GM23338 (cell line): ENCODE results near the gene NPC1L1. TPM values are rescaled to one million over a fixed set of nuclear protein-coding genes. Genes with fewer than 3 reads are reported as not detected.

ENCODE experiments used
- ATAC-seq: fragments of 200-7000 bp; cut with Tn5 transposase; 3 replicates; pipeline ENCODE4 v1.9.1; 2020
- DNase-seq: peaks from one replicate; pipeline ENCODE4 v3.0.0-alpha.2; 2015; ENCODE audit warnings: low spot score
- H2AFZ ChIP-seq: fragments of 200-600 bp; sonication (generic); 2 replicates; pipeline ENCODE4 v1.8.0; 2016; ENCODE audit warnings: antibody characterized with exemption, mild to moderate bottlenecking, moderate library complexity
- H3F3A ChIP-seq: fragments of 200-600 bp; sonication (generic); replicated peaks from 2 replicates; pipeline ENCODE4 v1.8.0; 2017; ENCODE audit warnings: antibody characterized with exemption, mixed run types, low read depth
- H3K27ac ChIP-seq: fragments of 200-600 bp; sonication (generic); 2 replicates; pipeline ENCODE4 v1.6.1; 2016; ENCODE audit warnings: low read depth
- H3K27me3 ChIP-seq: fragments of 200-600 bp; sonication (generic); 2 replicates; pipeline ENCODE4 v1.8.0; 2016; ENCODE audit warnings: mild to moderate bottlenecking, mixed run types, moderate library complexity; ENCODE audit not compliant: insufficient read depth
- H3K36me3 ChIP-seq: fragments of 200-600 bp; sonication (generic); 2 replicates; pipeline ENCODE4 v1.8.0; 2016; ENCODE audit warnings: mild to moderate bottlenecking; ENCODE audit not compliant: insufficient read depth
- H3K4me1 ChIP-seq: fragments of 200-600 bp; sonication (generic); 2 replicates; pipeline ENCODE4 v1.8.0; 2016; ENCODE audit warnings: mild to moderate bottlenecking, moderate library complexity; ENCODE audit not compliant: insufficient read depth
- H3K4me2 ChIP-seq: fragments of 200-600 bp; sonication (generic); 2 replicates; pipeline ENCODE4 v1.7.1; 2017; ENCODE audit warnings: mixed run types
- H3K4me3 ChIP-seq: fragments of 200-600 bp; sonication (generic); 2 replicates; pipeline ENCODE4 v1.6.1; 2016; ENCODE audit warnings: mixed run types
- H3K79me2 ChIP-seq: fragments of 200-600 bp; sonication (generic); replicated peaks from 2 replicates; pipeline ENCODE4 v1.8.0; 2017; ENCODE audit warnings: mild to moderate bottlenecking; ENCODE audit not compliant: insufficient read depth
- H3K9me2 ChIP-seq: fragments of 200-600 bp; sonication (generic); 2 replicates; pipeline ENCODE4 v1.8.0; 2017; ENCODE audit not compliant: insufficient read depth
- H4K20me1 ChIP-seq: fragments of 200-600 bp; sonication (generic); replicated peaks from 2 replicates; pipeline ENCODE4 v1.8.0; 2017; ENCODE audit warnings: mild to moderate bottlenecking; ENCODE audit not compliant: insufficient read depth
- H3K27ac Mint-ChIP-seq: 2 replicates; pipeline ENCODE4 v1.8.0; 2020; ENCODE audit warnings: inconsistent platforms, mild to moderate bottlenecking, moderate library complexity, mixed read lengths
- H3K27me3 Mint-ChIP-seq: 3 replicates; pipeline ENCODE4 v1.8.0; 2022; ENCODE audit warnings: low read depth, mild to moderate bottlenecking, moderate library complexity, mixed read lengths, inconsistent platforms; ENCODE audit not compliant: insufficient read depth, poor library complexity
- H3K36me3 Mint-ChIP-seq: 3 replicates; pipeline ENCODE4 v1.8.0; 2021; ENCODE audit warnings: low read depth, mild to moderate bottlenecking, inconsistent platforms, moderate library complexity, mixed read lengths
- H3K4me1 Mint-ChIP-seq: 3 replicates; pipeline ENCODE4 v1.8.0; 2020; ENCODE audit warnings: mild to moderate bottlenecking, inconsistent platforms, mixed read lengths
- H3K4me3 Mint-ChIP-seq: 3 replicates; pipeline ENCODE4 v1.8.0; 2021; ENCODE audit warnings: moderate library complexity, mild to moderate bottlenecking, inconsistent platforms, mixed read lengths
- H3K9me3 Mint-ChIP-seq: 3 replicates; pipeline ENCODE4 v1.8.0; 2020; ENCODE audit warnings: moderate library complexity, mild to moderate bottlenecking, inconsistent platforms, mixed read lengths
- CREB1 ChIP-seq: fragments of 250-450 bp; sonication (Bioruptor Pico); IDR thresholded peaks from 2 replicates; pipeline ENCODE4 v1.5.0; 2020; ENCODE audit warnings: low read depth, mild to moderate bottlenecking, moderate library complexity
- EZH2phosphoT487 ChIP-seq: fragments of 200-600 bp; sonication (generic); IDR thresholded peaks from one replicate; pipeline ENCODE4 v1.8.1; 2018; ENCODE audit warnings: antibody characterized with exemption; ENCODE audit not compliant: unreplicated experiment
- JUNB ChIP-seq: IDR thresholded peaks from one replicate; pipeline ENCODE4 v1.6.1; 2016; ENCODE audit warnings: antibody characterized with exemption; ENCODE audit not compliant: unreplicated experiment
- ZNF462 ChIP-seq: fragments of 250-450 bp; sonication (Bioruptor Pico); IDR thresholded peaks from 2 replicates; pipeline ENCODE4 v1.5.0; 2020; ENCODE audit warnings: mild to moderate bottlenecking, moderate library complexity
- polyA plus RNA-seq: library from polyadenylated mRNA; unstranded; fragments of >200 nt; fragmentation: Nextera tagmentation; extraction: Ambion mirVana; gene quantifications from 2 replicates; pipeline ENCODE4 v1.2.1, GENCODE V29; 2016
- total RNA-seq: library from RNA; depleted of rRNA; stranded (reverse); fragments of >200 nt; shearing (Covaris generic); gene quantifications from 2 replicates; pipeline ENCODE4 v1.2.3, GENCODE V29; 2014

The NPC1L1 gene
- total and polyA plus RNA-seq, 2 experiments from 2014 or later: 0.03 TPM; not detected in 1

- no peak for TF ChIP-seq ZNF462 (CRISPR knock-in tag)
- no peak for TF ChIP-seq EZH2phosphoT487
- no peak for TF ChIP-seq CREB1 (CRISPR knock-in tag)
Observed at GRCh38 chr7:44547536-44548231, 6.6 kb upstream of the NPC1L1 start (continued).

DNA sequence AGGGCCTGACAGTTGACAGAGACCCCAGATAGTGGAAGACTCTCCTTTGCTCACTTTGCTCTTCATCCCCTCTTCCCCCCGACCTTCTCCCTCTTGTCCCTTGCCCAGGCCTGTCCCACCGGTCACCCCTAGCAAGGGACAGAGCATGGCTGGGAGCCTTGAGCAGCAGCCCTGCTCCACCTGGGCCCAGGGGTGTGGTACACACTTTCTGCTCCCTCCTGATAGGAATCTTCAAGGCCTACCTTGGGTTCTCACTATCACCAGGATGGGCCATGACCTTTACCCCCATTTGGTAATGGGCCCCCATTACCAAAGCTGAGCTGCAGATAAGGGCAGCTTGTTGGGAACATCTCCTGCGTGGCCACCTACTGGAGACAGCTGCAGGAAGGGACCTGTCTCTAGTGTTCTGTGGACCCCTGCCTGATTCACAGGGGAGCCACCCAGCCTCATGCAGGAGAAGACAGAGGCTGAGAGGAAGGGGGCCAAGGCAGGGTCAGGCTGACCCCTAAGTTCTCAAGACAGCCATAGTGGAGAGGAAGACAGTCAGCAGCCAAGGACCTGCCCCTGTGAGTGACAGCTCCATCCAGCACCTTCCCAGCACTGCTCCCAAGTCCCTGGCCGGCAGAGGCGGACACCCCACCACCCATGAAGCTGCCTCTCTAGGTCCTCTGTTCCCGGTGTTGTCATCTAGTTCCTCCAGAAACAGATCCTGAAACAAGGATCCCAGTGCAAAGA is 913 bp upstream of the NPC1L1 start:
- Histone ChIP-seq H3K36me3 (no peaks in the 10 kb centered on the region), H3K27ac (no peak overlapping the region), H3K27me3 (no peaks in the 10 kb centered on the region), H3K4me2 (no peak overlapping the region), H3K9me2 (no peaks in the 10 kb centered on the region), H3K4me3 (no peak overlapping the region), H3K79me2 (no peaks in the 10 kb centered on the region), H3F3A (no peaks in the 10 kb centered on the region), H4K20me1 (no peaks in the 10 kb centered on the region), H2AFZ (no peak overlapping the region), H3K4me1 (no peaks in the 10 kb centered on the region)
- H3K27ac Mint-ChIP-seq: no peak overlapping the region
- no peak overlapping the region for H3K4me3 Mint-ChIP-seq
- DNase-seq (no peak), ATAC-seq (no peak)
- H3K4me1 Mint-ChIP-seq: no peaks in the 10 kb centered on the region; the same call in 1 of the 3 replicates
- H3K27me3 Mint-ChIP-seq: peaks cover 13% of the 10 kb centered on the region
- no peaks in the 10 kb centered on the region for H3K9me3 Mint-ChIP-seq
- H3K36me3 Mint-ChIP-seq: no peaks in the 10 kb centered on the region
- TF ChIP-seq JUNB (no peak), CREB1 (CRISPR knock-in tag) (no peak), ZNF462 (CRISPR knock-in tag) (no peak), EZH2phosphoT487 (no peak)
